ENCODE results near the gene FRAS1. TPM values are rescaled to one million over a fixed set of nuclear protein-coding genes. Genes with fewer than 3 reads are reported as not detected.
A peak's percentile ranks its signal among the peaks of the same experiment; 100 is the strongest.

FRAS1 gene
- total RNA-seq, 1 experiment from 2014 or later = 82.0 TPM

- no peak for TF ChIP-seq ARID4B (CRISPR knock-in tag; IDR thresholded peaks at IDR 0.05; ENCODE audit: borderline replicate concordance)
- TF ChIP-seq ZNF219 (CRISPR knock-in tag; IDR thresholded peaks at IDR 0.05; ENCODE audit: borderline replicate concordance) = no peak
Observed at GRCh38 chr4:78355306-78355705, 298.2 kb downstream of the FRAS1 start (continued).

GRCh38 chr4:78356251-78356786 lies 299.2 kb downstream of the FRAS1 start:
- Mint-ChIP-seq H3K27ac (peak overlapping the region; percentile 77; the same call in 1 of the 2 replicates), H3K4me1 (peaks cover 43% of the 10 kb centered on the region), H3K4me3 (no peak overlapping the region), H3K36me3 (0 out of 2 replicates have a peak, but pooled peaks cover 6% of the 10 kb centered on the region), H3K27me3 (ENCODE audit: low read depth) (no peaks in the 10 kb centered on the region), H3K9me3 (peaks cover 4% of the 10 kb centered on the region; the same call in 1 of the 2 replicates)
- no peak for DNase-seq (ENCODE audit: low spot score)
- no peak for ATAC-seq
- POLR2A ChIA-PET = no interaction called here
- no peak for TF ChIP-seq JUN (CRISPR knock-in tag; IDR thresholded peaks at IDR 0.05)
- no peak for TF ChIP-seq GABPB1 (CRISPR knock-in tag; IDR thresholded peaks at IDR 0.05)
- no peak for TF ChIP-seq NR1H2 (CRISPR knock-in tag; IDR thresholded peaks at IDR 0.05)
- TF ChIP-seq, protein P1, sequence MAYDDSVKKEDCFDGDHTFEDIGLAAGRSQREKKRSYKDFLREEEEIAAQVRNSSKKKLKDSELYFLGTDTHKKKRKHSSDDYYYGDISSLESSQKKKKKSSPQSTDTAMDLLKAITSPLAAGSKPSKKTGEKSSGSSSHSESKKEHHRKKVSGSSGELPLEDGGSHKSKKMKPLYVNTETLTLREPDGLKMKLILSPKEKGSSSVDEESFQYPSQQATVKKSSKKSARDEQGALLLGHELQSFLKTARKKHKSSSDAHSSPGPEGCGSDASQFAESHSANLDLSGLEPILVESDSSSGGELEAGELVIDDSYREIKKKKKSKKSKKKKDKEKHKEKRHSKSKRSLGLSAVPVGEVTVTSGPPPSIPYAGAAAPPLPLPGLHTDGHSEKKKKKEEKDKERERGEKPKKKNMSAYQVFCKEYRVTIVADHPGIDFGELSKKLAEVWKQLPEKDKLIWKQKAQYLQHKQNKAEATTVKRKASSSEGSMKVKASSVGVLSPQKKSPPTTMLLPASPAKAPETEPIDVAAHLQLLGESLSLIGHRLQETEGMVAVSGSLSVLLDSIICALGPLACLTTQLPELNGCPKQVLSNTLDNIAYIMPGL (CRISPR knock-in tag; IDR thresholded peaks at IDR 0.05) = no peak
- no peak for TF ChIP-seq TP53 (CRISPR knock-in tag; IDR thresholded peaks at IDR 0.05)
- TF ChIP-seq EMX1 (CRISPR knock-in tag; IDR thresholded peaks at IDR 0.05) = no peak
- no peak for TF ChIP-seq ZNF219 (CRISPR knock-in tag; IDR thresholded peaks at IDR 0.05; ENCODE audit: borderline replicate concordance)
- TF ChIP-seq CREB1 (CRISPR knock-in tag; IDR thresholded peaks at IDR 0.05) = no peak
- no peak for TF ChIP-seq TEAD4 (CRISPR knock-in tag; IDR thresholded peaks at IDR 0.05)
- CTCF ChIA-PET = no interaction called here

DNA sequence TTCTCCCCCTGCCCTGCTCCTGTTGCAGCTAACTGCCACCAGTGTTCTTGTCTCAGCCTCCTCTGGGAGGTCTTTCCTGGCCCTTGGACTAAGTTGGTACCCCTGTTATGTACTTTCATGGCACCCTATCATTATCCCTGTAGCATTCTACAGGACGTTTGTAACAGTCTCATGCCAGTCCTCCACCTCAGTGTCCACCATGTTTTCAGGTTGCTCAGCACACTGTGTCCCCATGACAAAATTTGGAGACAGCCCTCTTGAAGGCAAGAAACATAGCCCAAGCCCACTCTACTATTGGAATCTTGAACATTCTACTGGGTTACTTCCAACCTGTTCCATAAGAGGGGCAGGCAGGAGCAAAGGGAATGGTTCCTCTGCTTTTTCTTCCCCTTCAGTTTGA lies 300.0 kb downstream of the FRAS1 start:
- POLR2A ChIA-PET = no interaction called here
- Mint-ChIP-seq H3K36me3 (0 out of 2 replicates have a peak, but pooled peaks cover 6% of the 10 kb centered on the region), H3K9me3 (peaks cover 4% of the 10 kb centered on the region; the same call in 1 of the 2 replicates), H3K27ac (no peak overlapping the region; the same call in 1 of the 2 replicates), H3K4me1 (peaks cover 51% of the 10 kb centered on the region), H3K27me3 (ENCODE audit: low read depth) (no peaks in the 10 kb centered on the region), H3K4me3 (no peak overlapping the region)
- ATAC-seq (no peak), DNase-seq (ENCODE audit: low spot score) (no peak)
- CTCF ChIA-PET = no interaction called here
- TF ChIP-seq HMGA2 (CRISPR knock-in tag; IDR thresholded peaks at IDR 0.05) = no peak
- TF ChIP-seq, protein P2, sequence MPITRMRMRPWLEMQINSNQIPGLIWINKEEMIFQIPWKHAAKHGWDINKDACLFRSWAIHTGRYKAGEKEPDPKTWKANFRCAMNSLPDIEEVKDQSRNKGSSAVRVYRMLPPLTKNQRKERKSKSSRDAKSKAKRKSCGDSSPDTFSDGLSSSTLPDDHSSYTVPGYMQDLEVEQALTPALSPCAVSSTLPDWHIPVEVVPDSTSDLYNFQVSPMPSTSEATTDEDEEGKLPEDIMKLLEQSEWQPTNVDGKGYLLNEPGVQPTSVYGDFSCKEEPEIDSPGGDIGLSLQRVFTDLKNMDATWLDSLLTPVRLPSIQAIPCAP (CRISPR knock-in tag; IDR thresholded peaks at IDR 0.05) = no peak
- TF ChIP-seq NFATC4 (CRISPR knock-in tag; IDR thresholded peaks at IDR 0.05) = no peak
- TF ChIP-seq USF1 (CRISPR knock-in tag; IDR thresholded peaks at IDR 0.05) = no peak
- TF ChIP-seq KAT7 (CRISPR knock-in tag; IDR thresholded peaks at IDR 0.05; ENCODE audit: borderline replicate concordance) = no peak
- no peak for TF ChIP-seq TP53 (CRISPR knock-in tag; IDR thresholded peaks at IDR 0.05)
- no peak for TF ChIP-seq SMAD3 (CRISPR knock-in tag; IDR thresholded peaks at IDR 0.05; ENCODE audit: borderline replicate concordance)
- TF ChIP-seq, protein P3, sequence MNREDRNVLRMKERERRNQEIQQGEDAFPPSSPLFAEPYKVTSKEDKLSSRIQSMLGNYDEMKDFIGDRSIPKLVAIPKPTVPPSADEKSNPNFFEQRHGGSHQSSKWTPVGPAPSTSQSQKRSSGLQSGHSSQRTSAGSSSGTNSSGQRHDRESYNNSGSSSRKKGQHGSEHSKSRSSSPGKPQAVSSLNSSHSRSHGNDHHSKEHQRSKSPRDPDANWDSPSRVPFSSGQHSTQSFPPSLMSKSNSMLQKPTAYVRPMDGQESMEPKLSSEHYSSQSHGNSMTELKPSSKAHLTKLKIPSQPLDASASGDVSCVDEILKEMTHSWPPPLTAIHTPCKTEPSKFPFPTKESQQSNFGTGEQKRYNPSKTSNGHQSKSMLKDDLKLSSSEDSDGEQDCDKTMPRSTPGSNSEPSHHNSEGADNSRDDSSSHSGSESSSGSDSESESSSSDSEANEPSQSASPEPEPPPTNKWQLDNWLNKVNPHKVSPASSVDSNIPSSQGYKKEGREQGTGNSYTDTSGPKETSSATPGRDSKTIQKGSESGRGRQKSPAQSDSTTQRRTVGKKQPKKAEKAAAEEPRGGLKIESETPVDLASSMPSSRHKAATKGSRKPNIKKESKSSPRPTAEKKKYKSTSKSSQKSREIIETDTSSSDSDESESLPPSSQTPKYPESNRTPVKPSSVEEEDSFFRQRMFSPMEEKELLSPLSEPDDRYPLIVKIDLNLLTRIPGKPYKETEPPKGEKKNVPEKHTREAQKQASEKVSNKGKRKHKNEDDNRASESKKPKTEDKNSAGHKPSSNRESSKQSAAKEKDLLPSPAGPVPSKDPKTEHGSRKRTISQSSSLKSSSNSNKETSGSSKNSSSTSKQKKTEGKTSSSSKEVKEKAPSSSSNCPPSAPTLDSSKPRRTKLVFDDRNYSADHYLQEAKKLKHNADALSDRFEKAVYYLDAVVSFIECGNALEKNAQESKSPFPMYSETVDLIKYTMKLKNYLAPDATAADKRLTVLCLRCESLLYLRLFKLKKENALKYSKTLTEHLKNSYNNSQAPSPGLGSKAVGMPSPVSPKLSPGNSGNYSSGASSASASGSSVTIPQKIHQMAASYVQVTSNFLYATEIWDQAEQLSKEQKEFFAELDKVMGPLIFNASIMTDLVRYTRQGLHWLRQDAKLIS (CRISPR knock-in tag; IDR thresholded peaks at IDR 0.05; ENCODE audit: borderline replicate concordance) = no peak
- TF ChIP-seq ATF6 (CRISPR knock-in tag; IDR thresholded peaks at IDR 0.05) = no peak
- TF ChIP-seq ZNF416 (CRISPR knock-in tag; IDR thresholded peaks at IDR 0.05) = no peak
- no peak for TF ChIP-seq PRRX2 (CRISPR knock-in tag; IDR thresholded peaks at IDR 0.05)

All from WTC11 (cell line).